HepG2 (cell line): ENCODE results near the gene CNNM4.

Experiments
- CC2D1A ChIP-seq: sonication (generic); formaldehyde crosslinking; IDR thresholded peaks from 2 replicates; pipeline ENCODE4 v1.8.1; 2023; ENCODE audit warnings: mild to moderate bottlenecking, missing genetic modification reagents
- EEA1 ChIP-seq: sonication (generic); formaldehyde crosslinking; IDR thresholded peaks from 2 replicates; pipeline ENCODE4 v1.5.1; 2020; ENCODE audit warnings: mild to moderate bottlenecking, missing genetic modification reagents, borderline replicate concordance
- HDAC6 ChIP-seq: fragments of 200-600 bp; sonication (generic); IDR thresholded peaks from 2 replicates; pipeline ENCODE4 v1.7.0; 2017; ENCODE audit warnings: mild to moderate bottlenecking, antibody characterized with exemption, low read length, low read depth
- NFYC ChIP-seq: IDR thresholded peaks from 2 replicates; pipeline ENCODE4 v1.6.1; 2016; ENCODE audit warnings: missing genetic modification reagents, missing compliant biosample characterization
- POLR2AphosphoS5 ChIP-seq: IDR thresholded peaks from 2 replicates; pipeline ENCODE4 v1.6.1; 2012; ENCODE audit warnings: low read depth, low read length
- SMC3 ChIP-seq: IDR thresholded peaks from 2 replicates; pipeline ENCODE4 v1.6.1; 2011; ENCODE audit warnings: low read length, improper control_type of control experiment
- TF ChIP-seq, protein P1 (sequence below): sonication (generic); formaldehyde crosslinking; IDR thresholded peaks from 2 replicates; pipeline ENCODE4 v1.4.0; 2020; ENCODE audit warnings: missing genetic modification reagents
- TF ChIP-seq, protein P2 (sequence below): sonication (generic); formaldehyde crosslinking; IDR thresholded peaks from 2 replicates; pipeline ENCODE4 v1.4.0; 2020; ENCODE audit warnings: missing genetic modification reagents
- TF ChIP-seq, protein P3 (sequence below): sonication (generic); formaldehyde crosslinking; IDR thresholded peaks from 2 replicates; pipeline ENCODE4 v1.5.0; 2020; ENCODE audit warnings: mild to moderate bottlenecking, missing genetic modification reagents, moderate library complexity

DNA sequence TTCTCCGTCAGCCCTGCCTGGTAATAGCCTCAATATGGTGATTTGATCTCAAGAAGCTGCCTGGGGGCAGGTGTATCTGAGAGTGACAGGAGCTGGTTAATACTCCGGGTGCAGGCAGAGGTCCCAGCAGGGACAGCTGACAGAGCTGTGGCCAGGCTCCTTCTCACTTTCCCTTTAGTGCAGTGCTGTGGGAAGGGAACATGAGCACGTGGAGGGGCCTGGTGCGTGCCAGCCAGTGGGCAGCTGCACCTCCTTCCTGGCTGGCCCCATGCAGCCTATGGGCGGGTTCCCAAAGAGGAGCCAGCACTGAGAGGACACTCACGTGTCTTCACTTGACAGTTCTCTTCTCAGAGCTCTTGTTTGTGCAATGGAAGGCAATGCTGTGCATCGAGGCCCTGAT, 9.1 kb downstream of the CNNM4 start:
- TF ChIP-seq NFYC (CRISPR knock-in tag) = no peak
- no peak for TF ChIP-seq CC2D1A (CRISPR knock-in tag)
- TF ChIP-seq, protein P1, sequence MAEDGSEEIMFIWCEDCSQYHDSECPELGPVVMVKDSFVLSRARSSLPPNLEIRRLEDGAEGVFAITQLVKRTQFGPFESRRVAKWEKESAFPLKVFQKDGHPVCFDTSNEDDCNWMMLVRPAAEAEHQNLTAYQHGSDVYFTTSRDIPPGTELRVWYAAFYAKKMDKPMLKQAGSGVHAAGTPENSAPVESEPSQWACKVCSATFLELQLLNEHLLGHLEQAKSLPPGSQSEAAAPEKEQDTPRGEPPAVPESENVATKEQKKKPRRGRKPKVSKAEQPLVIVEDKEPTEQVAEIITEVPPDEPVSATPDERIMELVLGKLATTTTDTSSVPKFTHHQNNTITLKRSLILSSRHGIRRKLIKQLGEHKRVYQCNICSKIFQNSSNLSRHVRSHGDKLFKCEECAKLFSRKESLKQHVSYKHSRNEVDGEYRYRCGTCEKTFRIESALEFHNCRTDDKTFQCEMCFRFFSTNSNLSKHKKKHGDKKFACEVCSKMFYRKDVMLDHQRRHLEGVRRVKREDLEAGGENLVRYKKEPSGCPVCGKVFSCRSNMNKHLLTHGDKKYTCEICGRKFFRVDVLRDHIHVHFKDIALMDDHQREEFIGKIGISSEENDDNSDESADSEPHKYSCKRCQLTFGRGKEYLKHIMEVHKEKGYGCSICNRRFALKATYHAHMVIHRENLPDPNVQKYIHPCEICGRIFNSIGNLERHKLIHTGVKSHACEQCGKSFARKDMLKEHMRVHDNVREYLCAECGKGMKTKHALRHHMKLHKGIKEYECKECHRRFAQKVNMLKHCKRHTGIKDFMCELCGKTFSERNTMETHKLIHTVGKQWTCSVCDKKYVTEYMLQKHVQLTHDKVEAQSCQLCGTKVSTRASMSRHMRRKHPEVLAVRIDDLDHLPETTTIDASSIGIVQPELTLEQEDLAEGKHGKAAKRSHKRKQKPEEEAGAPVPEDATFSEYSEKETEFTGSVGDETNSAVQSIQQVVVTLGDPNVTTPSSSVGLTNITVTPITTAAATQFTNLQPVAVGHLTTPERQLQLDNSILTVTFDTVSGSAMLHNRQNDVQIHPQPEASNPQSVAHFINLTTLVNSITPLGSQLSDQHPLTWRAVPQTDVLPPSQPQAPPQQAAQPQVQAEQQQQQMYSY (CRISPR knock-in tag) = no peak
- TF ChIP-seq, protein P2, sequence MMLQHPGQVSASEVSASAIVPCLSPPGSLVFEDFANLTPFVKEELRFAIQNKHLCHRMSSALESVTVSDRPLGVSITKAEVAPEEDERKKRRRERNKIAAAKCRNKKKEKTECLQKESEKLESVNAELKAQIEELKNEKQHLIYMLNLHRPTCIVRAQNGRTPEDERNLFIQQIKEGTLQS = no peak
- TF ChIP-seq EEA1 (CRISPR knock-in tag) = no peak
- TF ChIP-seq POLR2AphosphoS5 = no peak
- TF ChIP-seq, protein P3, sequence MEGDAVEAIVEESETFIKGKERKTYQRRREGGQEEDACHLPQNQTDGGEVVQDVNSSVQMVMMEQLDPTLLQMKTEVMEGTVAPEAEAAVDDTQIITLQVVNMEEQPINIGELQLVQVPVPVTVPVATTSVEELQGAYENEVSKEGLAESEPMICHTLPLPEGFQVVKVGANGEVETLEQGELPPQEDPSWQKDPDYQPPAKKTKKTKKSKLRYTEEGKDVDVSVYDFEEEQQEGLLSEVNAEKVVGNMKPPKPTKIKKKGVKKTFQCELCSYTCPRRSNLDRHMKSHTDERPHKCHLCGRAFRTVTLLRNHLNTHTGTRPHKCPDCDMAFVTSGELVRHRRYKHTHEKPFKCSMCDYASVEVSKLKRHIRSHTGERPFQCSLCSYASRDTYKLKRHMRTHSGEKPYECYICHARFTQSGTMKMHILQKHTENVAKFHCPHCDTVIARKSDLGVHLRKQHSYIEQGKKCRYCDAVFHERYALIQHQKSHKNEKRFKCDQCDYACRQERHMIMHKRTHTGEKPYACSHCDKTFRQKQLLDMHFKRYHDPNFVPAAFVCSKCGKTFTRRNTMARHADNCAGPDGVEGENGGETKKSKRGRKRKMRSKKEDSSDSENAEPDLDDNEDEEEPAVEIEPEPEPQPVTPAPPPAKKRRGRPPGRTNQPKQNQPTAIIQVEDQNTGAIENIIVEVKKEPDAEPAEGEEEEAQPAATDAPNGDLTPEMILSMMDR (CRISPR knock-in tag) = no peak
- no peak for TF ChIP-seq SMC3
- TF ChIP-seq HDAC6 = no peak
